Epithelial cell of proximal tubule (primary cell): ENCODE results near the gene UNC5A. TPM values are rescaled to one million over a fixed set of nuclear protein-coding genes. Genes with fewer than 3 reads are reported as not detected.

Experiments used
- DNase-seq: peaks from one replicate; pipeline ENCODE4 v3.0.0-alpha.2; 2011; ENCODE audit warnings: low read depth
- H3K4me3 ChIP-seq: 2 replicates; pipeline ENCODE4 v1.5.1; 2011; ENCODE audit warnings: low read depth, mild to moderate bottlenecking, low read length
- total RNA-seq: library from RNA; depleted of rRNA; stranded (reverse); fragments of >200 nt; gene quantifications from 2 replicates; pipeline ENCODE4 v1.2.3, GENCODE V29; 2015
- TF ChIP-seq, protein P1 (sequence below): conservative IDR thresholded peaks from 2 replicates; pipeline ENCODE4 v1.5.1; 2012; ENCODE audit warnings: low read depth, mild to moderate bottlenecking, low read length

UNC5A gene
- total RNA-seq, 1 donor from 2014 or later: 1.2 TPM

DNA sequence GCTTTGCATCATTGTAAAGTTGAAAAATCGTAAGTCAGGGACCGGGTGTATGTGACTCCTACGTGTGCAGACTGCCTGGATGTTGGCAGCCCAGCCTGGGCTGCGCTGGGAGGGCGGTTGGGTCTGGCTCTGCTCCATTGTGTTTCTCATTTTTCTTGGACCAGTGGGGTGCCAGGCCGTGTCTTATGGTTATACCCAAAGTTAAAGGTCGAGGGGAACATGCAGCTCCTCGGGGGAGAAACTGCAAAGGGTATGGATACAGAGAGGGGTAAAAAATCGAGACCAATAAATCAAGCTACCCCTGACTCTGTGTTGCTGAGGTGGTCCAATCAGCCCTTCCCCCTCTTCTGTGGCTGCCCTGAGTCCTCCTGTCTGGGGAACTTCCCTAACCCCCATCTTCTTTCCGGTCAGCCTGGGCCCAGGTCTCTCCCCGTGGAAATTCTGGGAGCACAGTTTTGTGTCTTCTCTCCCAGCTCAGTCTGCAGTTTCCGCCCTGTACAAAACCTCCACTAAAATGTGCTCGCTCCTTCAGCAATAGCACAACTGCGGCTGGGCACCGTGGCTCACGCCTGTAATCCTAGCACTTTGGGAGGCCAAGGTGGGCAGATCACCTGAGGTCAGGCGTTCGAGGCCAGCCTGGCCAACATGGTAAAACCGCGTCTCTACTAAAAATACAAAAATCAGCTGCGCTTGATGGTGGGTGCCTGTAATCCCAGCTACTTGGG is 34.1 kb upstream of the UNC5A start:
- TF ChIP-seq, protein P1, sequence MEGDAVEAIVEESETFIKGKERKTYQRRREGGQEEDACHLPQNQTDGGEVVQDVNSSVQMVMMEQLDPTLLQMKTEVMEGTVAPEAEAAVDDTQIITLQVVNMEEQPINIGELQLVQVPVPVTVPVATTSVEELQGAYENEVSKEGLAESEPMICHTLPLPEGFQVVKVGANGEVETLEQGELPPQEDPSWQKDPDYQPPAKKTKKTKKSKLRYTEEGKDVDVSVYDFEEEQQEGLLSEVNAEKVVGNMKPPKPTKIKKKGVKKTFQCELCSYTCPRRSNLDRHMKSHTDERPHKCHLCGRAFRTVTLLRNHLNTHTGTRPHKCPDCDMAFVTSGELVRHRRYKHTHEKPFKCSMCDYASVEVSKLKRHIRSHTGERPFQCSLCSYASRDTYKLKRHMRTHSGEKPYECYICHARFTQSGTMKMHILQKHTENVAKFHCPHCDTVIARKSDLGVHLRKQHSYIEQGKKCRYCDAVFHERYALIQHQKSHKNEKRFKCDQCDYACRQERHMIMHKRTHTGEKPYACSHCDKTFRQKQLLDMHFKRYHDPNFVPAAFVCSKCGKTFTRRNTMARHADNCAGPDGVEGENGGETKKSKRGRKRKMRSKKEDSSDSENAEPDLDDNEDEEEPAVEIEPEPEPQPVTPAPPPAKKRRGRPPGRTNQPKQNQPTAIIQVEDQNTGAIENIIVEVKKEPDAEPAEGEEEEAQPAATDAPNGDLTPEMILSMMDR: no peak
- no peak overlapping the region for H3K4me3 ChIP-seq
- no peak for DNase-seq

DNA sequence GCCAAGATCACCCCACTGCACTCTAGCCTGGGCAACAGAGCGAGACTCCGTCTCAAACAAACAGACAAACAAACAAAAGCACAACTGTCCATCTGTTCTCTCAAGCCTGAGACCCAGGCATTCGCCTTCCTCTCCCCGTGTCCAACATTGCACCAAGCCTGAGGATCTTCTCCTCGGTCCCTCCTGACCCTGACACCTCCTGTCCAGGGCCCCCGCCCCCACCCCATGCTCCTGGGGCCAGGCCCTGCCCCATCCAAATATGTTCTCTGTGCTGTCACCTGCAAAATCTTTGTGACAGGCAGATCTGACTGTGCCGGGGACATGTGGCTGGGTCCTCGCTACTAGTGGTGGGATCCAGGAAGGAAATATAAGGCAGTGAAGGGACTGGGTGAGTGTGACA is 33.4 kb upstream of the UNC5A start:
- TF ChIP-seq, protein P1: no peak
- no peak overlapping the region for H3K4me3 ChIP-seq
- DNase-seq: no peak

DNA sequence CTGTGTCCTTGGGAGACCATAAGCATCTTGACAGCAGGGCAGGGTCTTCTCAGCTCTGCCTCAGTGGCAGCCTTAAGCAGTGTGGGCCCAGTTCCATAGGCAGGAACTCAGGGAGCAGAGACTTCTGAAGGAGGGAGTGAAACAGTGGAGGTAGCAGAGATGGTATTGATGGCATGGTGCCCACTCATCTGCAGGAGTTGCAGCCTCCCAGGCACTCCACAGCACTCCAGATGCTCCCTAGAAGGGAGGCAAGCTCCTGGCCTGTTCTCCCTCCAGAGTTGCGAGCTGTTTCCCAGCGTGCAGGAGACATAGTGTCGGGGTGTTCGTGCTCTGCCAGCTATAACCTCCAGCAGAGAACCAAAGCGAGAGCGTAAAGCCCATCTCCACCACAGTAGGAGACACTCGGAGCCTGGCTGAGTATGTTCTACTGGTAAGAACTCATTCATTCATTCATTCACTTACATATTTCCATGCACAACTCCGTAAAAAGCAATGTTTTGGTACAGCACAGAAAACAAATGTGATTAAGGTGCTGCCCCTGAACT is 31.4 kb upstream of the UNC5A start:
- no peak for DNase-seq
- H3K4me3 ChIP-seq: no peak overlapping the region
- TF ChIP-seq, protein P1: no peak

DNA sequence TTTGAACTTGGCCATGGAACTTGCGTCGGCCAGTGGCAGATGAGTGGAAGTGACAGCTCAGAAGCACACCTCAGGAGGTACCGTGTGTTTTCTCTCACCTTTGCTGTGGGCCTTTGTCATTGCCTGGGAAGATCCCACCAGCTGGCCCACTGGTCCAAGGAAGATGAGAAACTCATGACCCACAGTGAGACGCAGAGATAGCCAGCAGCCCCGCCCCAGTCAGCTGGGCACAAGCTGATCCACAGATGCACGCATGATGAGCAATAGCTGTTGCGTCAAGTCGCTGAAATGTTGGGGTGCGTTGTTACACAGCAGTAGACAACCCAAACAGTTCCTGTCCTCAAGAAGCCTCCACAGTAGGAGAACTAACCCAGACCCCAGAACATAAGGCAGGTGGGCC is 30.8 kb upstream of the UNC5A start:
- TF ChIP-seq, protein P1: no peak
- DNase-seq: no peak
- H3K4me3 ChIP-seq: no peak overlapping the region

DNA sequence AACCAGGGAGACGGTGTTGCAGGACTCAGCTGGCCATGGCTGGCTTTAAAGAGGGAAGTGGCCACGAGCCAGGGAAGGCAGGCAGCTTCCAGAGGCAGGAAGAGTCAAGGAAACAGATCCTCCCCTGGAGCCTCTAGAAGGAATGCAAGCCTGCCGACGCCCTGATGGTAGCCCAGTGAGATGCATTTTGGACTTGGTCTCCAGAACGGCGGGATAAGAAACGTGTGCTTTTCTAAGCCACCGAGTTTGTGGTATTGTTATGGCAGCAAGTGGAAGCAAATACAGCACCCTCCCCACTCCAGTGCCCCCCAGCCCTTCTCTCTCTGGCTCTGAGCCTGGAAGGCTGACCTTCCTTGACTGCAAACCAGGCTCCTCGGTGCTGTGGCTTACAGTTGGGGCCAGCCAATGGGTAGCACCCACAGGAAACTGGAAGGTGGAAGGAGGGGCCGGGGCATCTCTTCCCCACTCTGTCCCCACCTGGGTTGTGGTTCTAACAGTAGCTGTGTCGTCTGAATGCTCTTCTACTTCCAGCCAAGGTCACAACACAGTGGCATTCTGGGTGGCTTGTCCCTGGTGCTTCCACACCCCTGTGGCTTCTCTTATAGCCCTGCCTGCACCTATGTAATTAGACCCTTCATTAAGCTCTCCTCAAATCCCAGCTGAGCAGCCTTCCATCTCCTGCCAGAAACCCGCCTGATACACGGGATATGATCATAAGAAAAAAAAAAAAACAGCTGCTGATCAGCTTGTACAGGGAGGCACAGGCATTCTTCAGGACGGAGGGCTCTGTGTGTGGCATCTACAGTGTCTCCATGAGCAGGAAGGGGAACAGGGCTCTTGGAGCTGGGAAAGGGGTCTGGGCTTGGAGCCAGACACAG is 29.9 kb upstream of the UNC5A start:
- no peak for DNase-seq
- TF ChIP-seq, protein P1: no peak
- no peak overlapping the region for H3K4me3 ChIP-seq

DNA sequence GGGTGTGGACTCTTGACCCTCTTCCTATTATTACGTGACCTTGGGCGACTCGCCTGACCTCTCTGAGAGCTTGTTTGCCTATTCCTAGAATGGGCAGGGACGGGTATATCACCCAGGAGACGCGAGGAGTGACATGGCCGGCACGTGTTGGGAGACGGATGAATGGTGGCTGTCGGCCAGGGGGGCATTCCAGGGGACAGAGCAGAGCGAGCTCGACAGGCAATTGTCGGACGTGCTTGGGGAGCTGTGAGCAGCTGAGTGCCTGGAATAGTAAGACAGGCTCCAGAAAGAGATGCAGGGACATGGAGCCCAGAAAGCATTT is 29.3 kb upstream of the UNC5A start:
- no peak for DNase-seq
- H3K4me3 ChIP-seq: no peak overlapping the region
- TF ChIP-seq, protein P1: no peak
